ENCODE results near the gene PEG3.

- TF ChIP-seq CTCF (conservative IDR thresholded peaks at IDR 0.05 in 1 of 2, IDR thresholded peaks at IDR 0.05 in 1 of 2; ENCODE audit: low read depth in 1 of 2, low read length in 2 of 2) (no peak), EZH2 (IDR thresholded peaks at IDR 0.05; ENCODE audit: low read length, missing control alignments) (no peak)
Observed at GRCh38 chr19:56813531-56813930, 27.0 kb downstream of the PEG3 start.
